ENCODE measurements around the gene DUSP16.
A peak's percentile ranks its signal among the peaks of the same experiment; 100 is the strongest.
"Not testable (repeated sequence)": the region's sequence is repeated elsewhere in the genome, so short reads cannot be mapped to it uniquely, and the experiment has no call there.

DUSP16 gene

DNA sequence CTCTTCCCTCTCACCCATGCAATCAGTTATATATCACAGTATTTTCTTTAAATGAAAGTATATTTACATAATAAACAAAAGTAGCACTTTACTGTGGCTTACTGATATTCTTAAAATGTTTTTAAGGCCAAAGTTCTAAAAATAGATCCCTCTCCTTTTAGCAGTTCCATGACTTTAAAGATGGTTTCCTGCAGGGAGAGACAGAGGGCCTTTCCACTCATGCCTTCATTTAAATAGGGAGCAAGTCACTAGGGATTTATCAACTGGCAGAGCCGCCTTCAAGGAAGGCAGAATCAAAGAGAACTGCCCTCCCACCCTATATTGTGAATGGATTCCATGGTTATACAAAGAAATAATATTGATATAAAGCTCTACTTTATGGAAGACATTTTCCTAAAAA lies 55.5 kb downstream of the DUSP16 start:
- ChIA-PET CTCF (no interaction called here), POLR2A (no interaction called here)
- no peak for DNase-seq (ENCODE audit: extremely low spot score)
- TF ChIP-seq L3MBTL2 (conservative IDR thresholded peaks at IDR 0.05) (no peak), BHLHE40 (IDR thresholded peaks at IDR 0.05; ENCODE audit: borderline replicate concordance) (no peak), SP1 (IDR thresholded peaks at IDR 0.05) (no peak), FOXA1 (IDR thresholded peaks at IDR 0.05) (no peak)

DNA sequence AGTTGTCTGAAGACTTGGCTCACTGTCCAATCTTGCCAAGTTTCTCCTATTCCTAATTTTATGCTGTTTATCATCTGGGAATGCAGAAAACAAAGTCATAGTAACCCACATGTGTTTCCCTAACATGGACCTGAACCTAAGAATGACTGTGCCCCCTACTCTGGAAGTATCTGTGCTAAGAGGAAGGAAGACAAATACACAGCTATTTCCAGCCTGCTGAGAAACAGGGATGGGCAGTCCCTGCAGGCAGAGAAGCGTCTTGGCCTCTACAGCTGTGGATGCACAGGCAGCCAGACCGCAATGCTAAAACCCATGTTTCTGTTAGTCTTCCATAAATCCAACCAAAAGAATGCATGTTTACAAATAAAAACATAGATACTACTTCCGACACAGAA lies 56.2 kb downstream of the DUSP16 start:
- TF ChIP-seq NFRKB (IDR thresholded peaks at IDR 0.05) (no peak), TARDBP (IDR thresholded peaks at IDR 0.05) (no peak), SP1 (IDR thresholded peaks at IDR 0.05) (no peak), ZNF384 (IDR thresholded peaks at IDR 0.05) (no peak), BHLHE40 (IDR thresholded peaks at IDR 0.05; ENCODE audit: borderline replicate concordance) (no peak), SUZ12 (IDR thresholded peaks at IDR 0.05) (no peak), L3MBTL2 (conservative IDR thresholded peaks at IDR 0.05) (no peak), ELF4 (IDR thresholded peaks at IDR 0.05) (no peak), ARNT (IDR thresholded peaks at IDR 0.05) (no peak), FOXK2 (IDR thresholded peaks at IDR 0.05) (no peak), CTBP1 (IDR thresholded peaks at IDR 0.05; ENCODE audit: borderline replicate concordance) (no peak), LEF1 (IDR thresholded peaks at IDR 0.05; ENCODE audit: borderline replicate concordance) (no peak), FOXA1 (IDR thresholded peaks at IDR 0.05) (no peak), HDGF (IDR thresholded peaks at IDR 0.05; ENCODE audit: borderline replicate concordance) (no peak), FOXM1 (IDR thresholded peaks at IDR 0.05; ENCODE audit: borderline replicate concordance) (no peak)
- TF ChIP-seq, protein P1, sequence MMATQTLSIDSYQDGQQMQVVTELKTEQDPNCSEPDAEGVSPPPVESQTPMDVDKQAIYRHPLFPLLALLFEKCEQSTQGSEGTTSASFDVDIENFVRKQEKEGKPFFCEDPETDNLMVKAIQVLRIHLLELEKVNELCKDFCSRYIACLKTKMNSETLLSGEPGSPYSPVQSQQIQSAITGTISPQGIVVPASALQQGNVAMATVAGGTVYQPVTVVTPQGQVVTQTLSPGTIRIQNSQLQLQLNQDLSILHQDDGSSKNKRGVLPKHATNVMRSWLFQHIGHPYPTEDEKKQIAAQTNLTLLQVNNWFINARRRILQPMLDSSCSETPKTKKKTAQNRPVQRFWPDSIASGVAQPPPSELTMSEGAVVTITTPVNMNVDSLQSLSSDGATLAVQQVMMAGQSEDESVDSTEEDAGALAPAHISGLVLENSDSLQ (IDR thresholded peaks at IDR 0.05), result no peak
- peak; percentile 16 for DNase-seq (ENCODE audit: extremely low spot score)
- ChIA-PET CTCF (interaction anchor here (1.1 kb wide), 1 partner anchor 42 kb away, joined by 3 read pairs; no protein-coding TSS in a partner anchor), POLR2A (interaction anchor here (0.7 kb wide), 1 partner anchor 10 kb away, joined by 3 read pairs; no protein-coding TSS in a partner anchor)

DNA sequence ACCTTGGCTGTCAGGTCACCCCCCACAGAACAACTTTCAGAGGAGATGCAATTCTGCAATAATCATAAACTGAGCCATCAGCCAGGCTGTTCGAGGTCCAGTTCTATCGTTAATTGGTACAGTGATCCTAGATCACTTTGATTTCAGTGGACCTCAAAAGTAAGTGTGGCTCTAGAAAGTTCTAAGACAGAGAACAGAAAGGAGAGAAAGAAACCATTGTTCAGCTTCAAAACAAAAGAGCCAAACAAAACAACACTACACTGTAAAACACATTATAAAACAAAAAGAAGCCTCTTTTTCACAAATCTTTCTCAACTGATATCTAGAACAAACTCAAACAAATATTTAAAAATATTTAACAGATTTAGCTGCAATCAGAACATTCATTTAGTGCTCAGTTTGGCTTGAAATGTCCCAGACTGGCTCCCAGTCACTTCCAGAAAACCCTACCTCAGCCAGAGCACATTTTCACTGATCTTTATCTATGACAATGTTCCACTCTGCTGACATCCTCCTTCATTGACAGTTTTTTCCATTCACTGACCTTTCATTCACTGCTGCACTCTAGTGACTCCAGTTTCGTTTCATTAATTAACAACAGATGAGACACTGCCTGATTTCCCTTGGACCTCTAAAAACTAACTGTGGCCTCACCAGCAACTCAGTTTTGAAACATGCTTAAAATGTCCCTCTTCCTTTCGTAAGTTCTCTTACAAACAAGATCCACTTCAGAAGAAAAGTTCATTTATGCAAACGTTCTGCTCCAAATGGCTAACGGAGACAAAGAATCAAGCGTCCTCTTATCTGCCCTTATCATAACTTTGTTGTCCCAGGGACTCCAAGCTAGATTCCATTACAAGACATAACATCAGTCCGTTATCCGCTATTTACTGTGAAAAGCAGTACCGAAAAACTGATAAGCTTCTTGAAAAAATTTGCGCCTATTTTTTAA lies 56.8 kb downstream of the DUSP16 start:
- TF ChIP-seq FOXA1 (IDR thresholded peaks at IDR 0.05) (no peak), FOXM1 (IDR thresholded peaks at IDR 0.05; ENCODE audit: borderline replicate concordance) (no peak), BHLHE40 (IDR thresholded peaks at IDR 0.05; ENCODE audit: borderline replicate concordance) (no peak), ARNT (IDR thresholded peaks at IDR 0.05) (no peak), SUZ12 (IDR thresholded peaks at IDR 0.05) (no peak), CTBP1 (IDR thresholded peaks at IDR 0.05; ENCODE audit: borderline replicate concordance) (no peak), ELF4 (IDR thresholded peaks at IDR 0.05) (no peak), L3MBTL2 (conservative IDR thresholded peaks at IDR 0.05) (no peak), SP1 (IDR thresholded peaks at IDR 0.05) (no peak), LEF1 (IDR thresholded peaks at IDR 0.05; ENCODE audit: borderline replicate concordance) (no peak), TARDBP (IDR thresholded peaks at IDR 0.05) (no peak), NFRKB (IDR thresholded peaks at IDR 0.05) (no peak), ZNF384 (IDR thresholded peaks at IDR 0.05) (no peak), HDGF (IDR thresholded peaks at IDR 0.05; ENCODE audit: borderline replicate concordance) (no peak), FOXK2 (IDR thresholded peaks at IDR 0.05) (no peak)
- TF ChIP-seq, protein P1 (IDR thresholded peaks at IDR 0.05), result no peak
- POLR2A ChIA-PET, result interaction anchor here (0.7 kb wide), 1 partner anchor 9 kb away, joined by 3 read pairs; no protein-coding TSS in a partner anchor
- no peak for DNase-seq (ENCODE audit: extremely low spot score)
- CTCF ChIA-PET, result interaction anchor here (1.1 kb wide), 1 partner anchor 42 kb away, joined by 3 read pairs; no protein-coding TSS in a partner anchor

DNA sequence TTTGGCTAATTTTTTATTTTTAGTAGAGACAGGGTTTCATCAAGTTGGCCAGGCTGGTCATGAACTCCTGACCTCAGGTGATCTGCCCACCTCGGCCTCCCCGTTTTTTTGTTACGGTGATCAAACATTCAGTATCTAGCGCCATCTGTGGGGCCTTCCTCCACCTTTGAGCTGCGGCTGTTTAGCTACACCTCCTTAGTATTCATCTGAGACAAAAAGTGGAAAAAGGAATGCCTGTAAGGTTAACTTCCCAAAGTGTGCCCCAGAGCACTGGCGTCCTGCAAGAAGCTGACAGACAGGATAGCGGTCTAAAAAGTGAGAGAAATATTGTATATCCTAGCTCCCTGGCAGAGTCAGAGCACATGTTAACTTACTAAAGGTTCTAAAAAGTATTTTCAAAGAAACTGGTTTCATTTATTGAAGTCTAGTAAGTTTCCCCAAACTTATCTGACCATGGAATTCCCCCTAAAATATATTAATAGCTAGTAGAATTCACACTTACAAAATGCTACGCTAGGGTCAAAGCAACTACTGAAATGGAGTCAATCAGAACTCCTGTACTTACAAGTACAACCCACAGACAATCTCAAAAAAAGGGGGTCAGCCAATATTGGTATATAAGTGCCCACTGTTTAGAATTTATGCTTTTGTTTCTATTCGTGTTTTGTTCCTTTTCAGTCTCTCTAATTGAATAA lies 59.1 kb downstream of the DUSP16 start:
- TF ChIP-seq NFRKB (IDR thresholded peaks at IDR 0.05), result no peak
- TF ChIP-seq CTBP1 (IDR thresholded peaks at IDR 0.05; ENCODE audit: borderline replicate concordance), result no peak
- TF ChIP-seq LEF1 (IDR thresholded peaks at IDR 0.05; ENCODE audit: borderline replicate concordance), result no peak
- TF ChIP-seq TARDBP (IDR thresholded peaks at IDR 0.05), result no peak
- no peak for TF ChIP-seq ZNF384 (IDR thresholded peaks at IDR 0.05)
- no peak for TF ChIP-seq FOXK2 (IDR thresholded peaks at IDR 0.05)
- no peak for TF ChIP-seq SUZ12 (IDR thresholded peaks at IDR 0.05)
- TF ChIP-seq, protein P1 (IDR thresholded peaks at IDR 0.05), result no peak
- no peak for TF ChIP-seq FOXM1 (IDR thresholded peaks at IDR 0.05; ENCODE audit: borderline replicate concordance)
- TF ChIP-seq ARNT (IDR thresholded peaks at IDR 0.05), result no peak
- TF ChIP-seq BHLHE40 (IDR thresholded peaks at IDR 0.05; ENCODE audit: borderline replicate concordance), result no peak
- no peak for TF ChIP-seq HDGF (IDR thresholded peaks at IDR 0.05; ENCODE audit: borderline replicate concordance)
- TF ChIP-seq L3MBTL2 (conservative IDR thresholded peaks at IDR 0.05), result no peak
- no peak for TF ChIP-seq SP1 (IDR thresholded peaks at IDR 0.05)
- TF ChIP-seq ELF4 (IDR thresholded peaks at IDR 0.05), result no peak
- no peak for TF ChIP-seq FOXA1 (IDR thresholded peaks at IDR 0.05)
- ChIA-PET CTCF (interaction anchor here (1.3 kb wide), 2 partner anchors 11 to 24 kb away, joined by 4 read pairs; no protein-coding TSS in a partner anchor), POLR2A (no interaction called here)
- no peak for DNase-seq (ENCODE audit: extremely low spot score)

DNA sequence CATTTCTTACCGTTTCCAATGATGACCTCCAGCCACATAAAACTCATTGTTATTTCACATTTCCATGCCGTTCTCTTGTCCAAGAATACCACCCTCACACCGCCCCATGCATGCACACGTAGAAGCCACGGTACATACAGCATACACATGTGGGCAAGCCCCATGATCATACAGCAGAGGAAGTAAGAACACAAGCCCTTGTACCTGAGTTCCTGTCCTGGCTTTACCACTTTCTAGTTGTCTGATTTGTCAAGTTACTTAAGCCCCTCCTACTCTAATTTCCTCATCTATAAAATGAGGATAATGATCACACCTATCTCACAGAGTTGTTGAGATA lies 59.9 kb downstream of the DUSP16 start:
- TF ChIP-seq LEF1 (IDR thresholded peaks at IDR 0.05; ENCODE audit: borderline replicate concordance) (no peak), FOXK2 (IDR thresholded peaks at IDR 0.05) (no peak), SP1 (IDR thresholded peaks at IDR 0.05) (no peak), ARNT (IDR thresholded peaks at IDR 0.05) (no peak), SUZ12 (IDR thresholded peaks at IDR 0.05) (no peak)
- TF ChIP-seq, protein P1 (IDR thresholded peaks at IDR 0.05), result no peak
- POLR2A ChIA-PET, result no interaction called here
- CTCF ChIA-PET, result interaction anchor here (1.3 kb wide), 1 partner anchor 23 kb away, joined by 4 read pairs; no protein-coding TSS in a partner anchor
- DNase-seq (ENCODE audit: extremely low spot score), result no peak

DNA sequence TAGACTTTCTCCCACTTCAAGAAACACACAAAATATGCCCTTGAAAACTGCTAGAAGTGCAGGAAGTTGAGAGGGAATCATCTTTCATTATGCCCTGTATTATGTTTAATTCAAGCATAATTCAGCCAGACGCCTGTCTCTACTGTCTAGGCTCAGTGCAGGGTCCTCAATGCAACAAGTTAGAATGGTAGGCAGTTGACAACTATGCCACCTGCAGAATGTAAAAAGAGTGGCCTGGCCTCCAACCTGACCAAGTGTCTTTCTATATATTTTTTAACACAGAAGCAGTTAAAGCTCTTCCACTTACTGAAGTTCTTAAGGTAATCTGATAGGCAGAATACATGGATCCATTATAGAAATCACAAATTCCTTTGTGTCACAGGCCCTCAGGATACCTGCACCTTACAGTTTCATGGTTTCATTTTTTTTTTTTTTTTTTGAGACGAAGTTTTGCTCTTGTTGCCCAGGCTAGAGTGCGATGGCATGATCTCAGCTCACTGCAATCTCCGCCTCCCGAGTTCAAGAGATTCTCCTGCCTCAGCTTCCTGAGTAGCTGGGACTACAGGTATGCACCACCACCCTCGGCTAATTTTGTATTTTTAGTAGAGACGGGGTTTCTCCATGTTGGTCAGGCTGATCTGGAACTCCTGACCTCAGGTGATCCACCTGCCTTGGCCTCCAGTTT lies 60.4 kb downstream of the DUSP16 start:
- CTCF ChIA-PET, result interaction anchor here (0.6 kb wide), 1 partner anchor 154 kb away, joined by 4 read pairs; no protein-coding TSS in a partner anchor
- DNase-seq (ENCODE audit: extremely low spot score); POLR2A ChIA-PET: not testable (repeated sequence)

All from HEK293T (cell line).